A673 (cell line): Measurements from ENCODE around the gene ICAM3.

ENCODE experiments used
- CTCF ChIP-seq: fragments of 300-800, 200-600 bp; sonication (generic); conservative IDR thresholded peaks from 2 replicates; pipeline ENCODE4 v1.5.1; 2017; ENCODE audit warnings: low read depth, mild to moderate bottlenecking, antibody characterized with exemption, low read length, moderate library complexity, mixed read lengths
- EZH2 ChIP-seq: fragments of 200-600 bp; sonication (generic); IDR thresholded peaks from 2 replicates; pipeline ENCODE4 v1.6.1; 2017; ENCODE audit warnings: borderline replicate concordance, low read depth, mild to moderate bottlenecking, mixed read lengths, antibody characterized with exemption, low read length; ENCODE audit not compliant: poor library complexity, severe bottlenecking

- TF ChIP-seq CTCF (no peak), EZH2 (no peak)
These were observed 55.1 kb downstream of the ICAM3 start for GRCh38 chr19:10284065-10284959.
